Measurements from ENCODE around the gene ZFP36.

Gene ZFP36

GRCh38 chr19:39415111-39416046, 8.7 kb downstream of the ZFP36 start:
- H3K4me1 Mint-ChIP-seq = peaks cover 33% of the 10 kb centered on the region
- H3K27ac Mint-ChIP-seq = no peak overlapping the region
- H3K9me3 Mint-ChIP-seq = no peaks in the 10 kb centered on the region
- CTCF ChIA-PET = interaction anchor here (1.1 to 2.2 kb wide), 3 partner anchors 17 to 20 kb away, joined by 3 to 10 read pairs (median 3); no protein-coding TSS in a partner anchor
- no peak for DNase-seq
- H3K36me3 Mint-ChIP-seq = peaks cover 37% of the 10 kb centered on the region
- H3K27me3 Mint-ChIP-seq = peaks cover 4% of the 10 kb centered on the region
- no peak overlapping the region for H3K4me3 Mint-ChIP-seq

GRCh38 chr19:39416152-39417120, 9.8 kb downstream of the ZFP36 start:
- Mint-ChIP-seq H3K4me1 (peaks cover 23% of the 10 kb centered on the region), H3K27me3 (peaks cover 4% of the 10 kb centered on the region), H3K4me3 (no peak overlapping the region), H3K9me3 (no peaks in the 10 kb centered on the region), H3K36me3 (peaks cover 29% of the 10 kb centered on the region), H3K27ac (peak overlapping the region; percentile 33)
- CTCF ChIA-PET = interaction anchor here (1.1 kb wide), 1 partner anchor 18 kb away, joined by 3 read pairs; no protein-coding TSS in a partner anchor
- no peak for DNase-seq

GRCh38 chr19:39417463-39418181, 11.0 kb downstream of the ZFP36 start:
- CTCF ChIA-PET = interaction anchor here (1.1 kb wide), 1 partner anchor 23 kb away, joined by 4 read pairs; no protein-coding TSS in a partner anchor
- no peak overlapping the region for H3K4me3 Mint-ChIP-seq

GRCh38 chr19:39419003-39419402, 12.4 kb downstream of the ZFP36 start:
- H3K36me3 Mint-ChIP-seq = peaks cover 30% of the 10 kb centered on the region
- CTCF ChIA-PET = no interaction called here
- H3K27ac Mint-ChIP-seq = no peak overlapping the region
- H3K4me3 Mint-ChIP-seq = no peak overlapping the region
- H3K9me3 Mint-ChIP-seq = no peaks in the 10 kb centered on the region
- DNase-seq = no peak
- H3K4me1 Mint-ChIP-seq = peaks cover 10% of the 10 kb centered on the region
- H3K27me3 Mint-ChIP-seq = no peaks in the 10 kb centered on the region

More at GRCh38 chr19:39417463-39418181, 11.0 kb downstream of the ZFP36 start:
- Mint-ChIP-seq H3K4me1 (peaks cover 14% of the 10 kb centered on the region), H3K36me3 (peaks cover 27% of the 10 kb centered on the region), H3K27me3 (no peaks in the 10 kb centered on the region), H3K27ac (peak overlapping the region; percentile 49), H3K9me3 (no peaks in the 10 kb centered on the region)
- DNase-seq = no peak

- no peak overlapping the region for H3K4me3 Mint-ChIP-seq
- H3K9me3 Mint-ChIP-seq = no peaks in the 10 kb centered on the region
- no peak overlapping the region for H3K27ac Mint-ChIP-seq
- H3K4me1 Mint-ChIP-seq = no peaks in the 10 kb centered on the region
- peaks cover 28% of the 10 kb centered on the region for H3K36me3 Mint-ChIP-seq
- CTCF ChIA-PET = no interaction called here
- DNase-seq = no peak
- H3K27me3 Mint-ChIP-seq = no peaks in the 10 kb centered on the region
Observed at GRCh38 chr19:39420769-39421168, 14.1 kb downstream of the ZFP36 start.

- no peaks in the 10 kb centered on the region for H3K4me1 Mint-ChIP-seq
- no peak for DNase-seq
- peaks cover 28% of the 10 kb centered on the region for H3K36me3 Mint-ChIP-seq
- CTCF ChIA-PET = interaction anchor here (1.4 kb wide), 1 partner anchor 10 kb away, joined by 5 read pairs; no protein-coding TSS in a partner anchor
- no peak overlapping the region for H3K4me3 Mint-ChIP-seq
- no peaks in the 10 kb centered on the region for H3K9me3 Mint-ChIP-seq
- no peak overlapping the region for H3K27ac Mint-ChIP-seq
- H3K27me3 Mint-ChIP-seq = no peaks in the 10 kb centered on the region
Observed at GRCh38 chr19:39422020-39422419, 15.4 kb downstream of the ZFP36 start.

GRCh38 chr19:39423258-39424086, 16.8 kb downstream of the ZFP36 start:
- Mint-ChIP-seq H3K36me3 (peaks cover 20% of the 10 kb centered on the region), H3K9me3 (no peaks in the 10 kb centered on the region), H3K27ac (no peak overlapping the region), H3K27me3 (no peaks in the 10 kb centered on the region), H3K4me3 (no peak overlapping the region), H3K4me1 (no peaks in the 10 kb centered on the region)
- CTCF ChIA-PET = interaction anchor here (1.9 kb wide), 1 partner anchor 12 kb away, joined by 4 read pairs; the partner anchor contains the start of gene RPS16
- no peak for DNase-seq

GRCh38 chr19:39424934-39425333, 18.3 kb downstream of the ZFP36 start:
- Mint-ChIP-seq H3K4me1 (no peaks in the 10 kb centered on the region), H3K27me3 (no peaks in the 10 kb centered on the region), H3K9me3 (no peaks in the 10 kb centered on the region), H3K36me3 (peaks cover 13% of the 10 kb centered on the region), H3K4me3 (no peak overlapping the region), H3K27ac (no peak overlapping the region)
- CTCF ChIA-PET = interaction anchor here (1.9 kb wide), 1 partner anchor 10 kb away, joined by 4 read pairs; the partner anchor contains the start of gene RPS16
- DNase-seq = no peak

GRCh38 chr19:39425744-39426143, 19.1 kb downstream of the ZFP36 start:
- Mint-ChIP-seq H3K4me3 (no peak overlapping the region), H3K9me3 (no peaks in the 10 kb centered on the region), H3K27me3 (no peaks in the 10 kb centered on the region), H3K4me1 (peaks cover 5% of the 10 kb centered on the region), H3K27ac (no peak overlapping the region), H3K36me3 (peaks cover 14% of the 10 kb centered on the region)
- no peak for DNase-seq
- CTCF ChIA-PET = no interaction called here

- no peak for DNase-seq
- CTCF ChIA-PET = no interaction called here
- peaks cover 16% of the 10 kb centered on the region for H3K36me3 Mint-ChIP-seq
- H3K9me3 Mint-ChIP-seq = no peaks in the 10 kb centered on the region
- H3K27ac Mint-ChIP-seq = no peak overlapping the region
- no peaks in the 10 kb centered on the region for H3K27me3 Mint-ChIP-seq
- H3K4me1 Mint-ChIP-seq = peaks cover 9% of the 10 kb centered on the region
- H3K4me3 Mint-ChIP-seq = no peak overlapping the region
Observed at GRCh38 chr19:39426170-39426569, 19.5 kb downstream of the ZFP36 start.

- Mint-ChIP-seq H3K27me3 (no peaks in the 10 kb centered on the region), H3K27ac (no peak overlapping the region), H3K9me3 (no peaks in the 10 kb centered on the region), H3K4me1 (peaks cover 14% of the 10 kb centered on the region), H3K36me3 (peaks cover 18% of the 10 kb centered on the region), H3K4me3 (no peak overlapping the region)
- CTCF ChIA-PET = interaction anchor here (1.2 kb wide), 1 partner anchor 29 kb away, joined by 6 read pairs; no protein-coding TSS in a partner anchor
- no peak for DNase-seq
Observed at GRCh38 chr19:39427707-39428106, 21.1 kb downstream of the ZFP36 start.

GRCh38 chr19:39428283-39429112, 21.9 kb downstream of the ZFP36 start:
- no peak overlapping the region for H3K4me3 Mint-ChIP-seq
- H3K27ac Mint-ChIP-seq = no peak overlapping the region
- peaks cover 21% of the 10 kb centered on the region for H3K36me3 Mint-ChIP-seq
- H3K4me1 Mint-ChIP-seq = peaks cover 22% of the 10 kb centered on the region
- CTCF ChIA-PET = interaction anchor here (1.2 kb wide), 1 partner anchor 30 kb away, joined by 6 read pairs; no protein-coding TSS in a partner anchor
- no peaks in the 10 kb centered on the region for H3K9me3 Mint-ChIP-seq
- no peak for DNase-seq
- H3K27me3 Mint-ChIP-seq = no peaks in the 10 kb centered on the region
